IPS-18a (cell line): ENCODE results near the gene KDM5D.

Experiments used
- H3K27ac ChIP-seq: one replicate; pipeline ENCODE4 v1.5.1; 2013; ENCODE audit warnings: low read length
- H3K27me3 ChIP-seq: one replicate; pipeline ENCODE4 v1.6.1; 2013; ENCODE audit warnings: mild to moderate bottlenecking, low read length; ENCODE audit not compliant: control insufficient read depth, insufficient read depth
- H3K36me3 ChIP-seq: one replicate; pipeline ENCODE4 v1.6.1; 2013; ENCODE audit warnings: low read depth, low read length; ENCODE audit not compliant: control insufficient read depth
- H3K4me1 ChIP-seq: one replicate; pipeline ENCODE4 v1.6.1; 2013; ENCODE audit warnings: low read depth, low read length; ENCODE audit not compliant: control insufficient read depth
- H3K4me3 ChIP-seq: one replicate; pipeline ENCODE4 v1.5.1; 2013; ENCODE audit warnings: low read length
- H3K9ac ChIP-seq: one replicate; pipeline ENCODE4 v1.6.1; 2013; ENCODE audit warnings: mild to moderate bottlenecking, low read length, moderate library complexity
- H3K9me3 ChIP-seq: one replicate; pipeline ENCODE4 v1.6.1; 2013; ENCODE audit warnings: low read depth, low read length; ENCODE audit not compliant: control insufficient read depth

KDM5D gene

GRCh38 chrY:19744381-19745378 lies at the start of gene KDM5D:
KDM5D (minus strand) TSS chrY:19744726; CDS start chrY:19744534, 192 bp downstream.
- Histone ChIP-seq H3K9ac (no peak within 1 kb of the TSS), H3K4me1 (no peaks in the 10 kb centered on the region), H3K27me3 (no peaks in the 10 kb centered on the region), H3K36me3 (no peaks in the 10 kb centered on the region), H3K9me3 (no peaks in the 10 kb centered on the region), H3K27ac (no peak within 1 kb of the TSS), H3K4me3 (no peak within 1 kb of the TSS)

- Histone ChIP-seq H3K27ac (no peak overlapping the region), H3K4me1 (no peaks in the 10 kb centered on the region)
Observed at GRCh38 chrY:19768375-19768774, 23.8 kb upstream of the KDM5D start.

GRCh38 chrY:19743331-19743730 lies 1.2 kb downstream of the KDM5D start:
- H3K9me3 ChIP-seq = no peaks in the 10 kb centered on the region
- H3K9ac ChIP-seq = no peak overlapping the region

More at GRCh38 chrY:19768375-19768774, 23.8 kb upstream of the KDM5D start:
- no peaks in the 10 kb centered on the region for H3K36me3 ChIP-seq
- no peaks in the 10 kb centered on the region for H3K27me3 ChIP-seq
- H3K9me3 ChIP-seq = no peaks in the 10 kb centered on the region
- no peak overlapping the region for H3K4me3 ChIP-seq
- no peak overlapping the region for H3K9ac ChIP-seq

GRCh38 chrY:19742153-19742552 lies 2.4 kb downstream of the KDM5D start:
- no peak overlapping the region for H3K27ac ChIP-seq
- no peak overlapping the region for H3K4me3 ChIP-seq
- no peak overlapping the region for H3K9ac ChIP-seq
- no peaks in the 10 kb centered on the region for H3K4me1 ChIP-seq
- no peaks in the 10 kb centered on the region for H3K9me3 ChIP-seq
- H3K27me3 ChIP-seq = no peaks in the 10 kb centered on the region
- no peaks in the 10 kb centered on the region for H3K36me3 ChIP-seq

More at GRCh38 chrY:19743331-19743730, 1.2 kb downstream of the KDM5D start:
- H3K27ac ChIP-seq = no peak overlapping the region
- H3K36me3 ChIP-seq = no peaks in the 10 kb centered on the region
- no peak overlapping the region for H3K4me3 ChIP-seq
- H3K4me1 ChIP-seq = no peaks in the 10 kb centered on the region
- H3K27me3 ChIP-seq = no peaks in the 10 kb centered on the region

GRCh38 chrY:19734425-19734824 lies 10.1 kb downstream of the KDM5D start:
- no peaks in the 10 kb centered on the region for H3K9me3 ChIP-seq
- H3K9ac ChIP-seq = no peak overlapping the region
- H3K36me3 ChIP-seq = no peaks in the 10 kb centered on the region
- H3K27ac ChIP-seq = no peak overlapping the region
- no peaks in the 10 kb centered on the region for H3K4me1 ChIP-seq
- no peak overlapping the region for H3K4me3 ChIP-seq
- no peaks in the 10 kb centered on the region for H3K27me3 ChIP-seq

GRCh38 chrY:19717950-19718349 lies 26.6 kb downstream of the KDM5D start:
- H3K9me3 ChIP-seq = no peaks in the 10 kb centered on the region
- H3K9ac ChIP-seq = no peak overlapping the region
- no peak overlapping the region for H3K27ac ChIP-seq
- H3K4me3 ChIP-seq = no peak overlapping the region
- no peaks in the 10 kb centered on the region for H3K4me1 ChIP-seq
- H3K36me3 ChIP-seq = no peaks in the 10 kb centered on the region
- H3K27me3 ChIP-seq = no peaks in the 10 kb centered on the region

GRCh38 chrY:19717146-19717545 lies 27.4 kb downstream of the KDM5D start:
- Histone ChIP-seq H3K4me1 (no peaks in the 10 kb centered on the region), H3K4me3 (no peak overlapping the region), H3K36me3 (no peaks in the 10 kb centered on the region), H3K9me3 (no peaks in the 10 kb centered on the region), H3K9ac (no peak overlapping the region), H3K27ac (no peak overlapping the region), H3K27me3 (no peaks in the 10 kb centered on the region)

GRCh38 chrY:19715226-19715625 lies 29.3 kb downstream of the KDM5D start:
- Histone ChIP-seq H3K27me3 (no peaks in the 10 kb centered on the region), H3K9me3 (no peaks in the 10 kb centered on the region), H3K4me1 (no peaks in the 10 kb centered on the region), H3K9ac (no peak overlapping the region), H3K36me3 (no peaks in the 10 kb centered on the region), H3K4me3 (no peak overlapping the region), H3K27ac (no peak overlapping the region)

GRCh38 chrY:19713430-19713829 lies 31.1 kb downstream of the KDM5D start:
- Histone ChIP-seq H3K27ac (no peak overlapping the region), H3K4me1 (no peaks in the 10 kb centered on the region), H3K9ac (no peak overlapping the region), H3K27me3 (no peaks in the 10 kb centered on the region), H3K9me3 (no peaks in the 10 kb centered on the region), H3K4me3 (no peak overlapping the region), H3K36me3 (no peaks in the 10 kb centered on the region)

- no peaks in the 10 kb centered on the region for H3K27me3 ChIP-seq
- no peaks in the 10 kb centered on the region for H3K4me1 ChIP-seq
- H3K36me3 ChIP-seq = no peaks in the 10 kb centered on the region
Observed at GRCh38 chrY:19706273-19706672, 38.3 kb downstream of the KDM5D start.

GRCh38 chrY:19698495-19698894 lies 46.0 kb downstream of the KDM5D start:
- H3K27ac ChIP-seq = no peak overlapping the region
- no peaks in the 10 kb centered on the region for H3K9me3 ChIP-seq
- H3K36me3 ChIP-seq = no peaks in the 10 kb centered on the region
- H3K9ac ChIP-seq = no peak overlapping the region
- H3K4me1 ChIP-seq = no peaks in the 10 kb centered on the region
- H3K4me3 ChIP-seq = no peak overlapping the region
- no peaks in the 10 kb centered on the region for H3K27me3 ChIP-seq

More at GRCh38 chrY:19706273-19706672, 38.3 kb downstream of the KDM5D start:
- Histone ChIP-seq H3K9ac (no peak overlapping the region), H3K9me3 (no peaks in the 10 kb centered on the region), H3K4me3 (no peak overlapping the region), H3K27ac (no peak overlapping the region)

- H3K9ac ChIP-seq = no peak overlapping the region
- H3K9me3 ChIP-seq = no peaks in the 10 kb centered on the region
Observed at GRCh38 chrY:19680821-19681220, 63.7 kb downstream of the KDM5D start.

More at GRCh38 chrY:19680821-19681220, 63.7 kb downstream of the KDM5D start:
- Histone ChIP-seq H3K27me3 (no peaks in the 10 kb centered on the region), H3K4me1 (no peaks in the 10 kb centered on the region), H3K4me3 (no peak overlapping the region), H3K27ac (no peak overlapping the region), H3K36me3 (no peaks in the 10 kb centered on the region)
